Smooth muscle cell (in vitro differentiated cells): Measurements from ENCODE around the gene EXD3. TPM values are rescaled to one million over a fixed set of nuclear protein-coding genes. Genes with fewer than 3 reads are reported as not detected.
"Not testable (repeated sequence)": the region's sequence is repeated elsewhere in the genome, so short reads cannot be mapped to it uniquely, and the experiment has no call there.

Source experiments
- DNase-seq: peaks from one replicate; lab custom pipeline; 2025; ENCODE audit not compliant: unreplicated experiment; lab: John Stamatoyannopoulos, UW
- H2AFZ ChIP-seq: fragments of 200-600 bp; sonication (generic); 2 replicates; pipeline ENCODE4 v1.6.0; 2016; ENCODE audit warnings: antibody characterized with exemption, low read depth, mild to moderate bottlenecking
- H3F3A ChIP-seq: fragments of 200-600 bp; sonication (generic); 2 replicates; pipeline ENCODE4 v1.6.0; 2017; ENCODE audit warnings: antibody characterized with exemption, low read depth
- H3K27ac ChIP-seq: fragments of 200-600 bp; sonication (generic); 2 replicates; pipeline ENCODE4 v1.5.1; 2016; ENCODE audit warnings: low read depth, mild to moderate bottlenecking
- H3K27me3 ChIP-seq: fragments of 200-600 bp; sonication (generic); 2 replicates; pipeline ENCODE4 v1.6.1; 2016; ENCODE audit warnings: low read depth, mild to moderate bottlenecking
- H3K36me3 ChIP-seq: fragments of 200-600 bp; sonication (generic); 2 replicates; pipeline ENCODE4 v1.5.1; 2016; ENCODE audit warnings: low read depth
- H3K4me1 ChIP-seq: fragments of 200-600 bp; sonication (generic); 2 replicates; pipeline ENCODE4 v1.5.1; 2016; ENCODE audit warnings: low read depth
- H3K4me2 ChIP-seq: fragments of 200-600 bp; sonication (generic); 2 replicates; pipeline ENCODE4 v1.6.0; 2016; ENCODE audit warnings: mild to moderate bottlenecking
- H3K4me3 ChIP-seq: fragments of 200-600 bp; sonication (generic); 2 replicates; pipeline ENCODE4 v1.5.1; 2016; ENCODE audit warnings: mild to moderate bottlenecking
- H3K79me2 ChIP-seq: fragments of 200-600 bp; sonication (generic); 2 replicates; pipeline ENCODE4 v1.6.0; 2016; ENCODE audit warnings: low read depth, mild to moderate bottlenecking
- H3K9ac ChIP-seq: fragments of 200-600 bp; sonication (generic); 2 replicates; pipeline ENCODE4 v1.6.0; 2016; ENCODE audit warnings: low read depth
- H3K9me3 ChIP-seq: fragments of 200-600 bp; sonication (generic); replicated peaks from 2 replicates; pipeline ENCODE4 v1.5.1; 2016; ENCODE audit warnings: low read depth
- H4K20me1 ChIP-seq: fragments of 200-600 bp; sonication (generic); 2 replicates; pipeline ENCODE4 v1.6.0; 2016; ENCODE audit warnings: low read depth
- CTCF ChIP-seq: fragments of 200-600 bp; sonication (generic); IDR thresholded peaks from 2 replicates; pipeline ENCODE4 v1.5.1; 2017; ENCODE audit warnings: borderline replicate concordance, mild to moderate bottlenecking, antibody characterized with exemption; ENCODE audit not compliant: insufficient read depth, poor library complexity, severe bottlenecking
- WGBS: methylation state at CpG from one replicate; pipeline ENCODE4 v1.1.7; 2016; ENCODE audit warnings: low lambda C conversion rate; 5-methylcytosine and 5-hydroxymethylcytosine counted together
- polyA plus RNA-seq: library from polyadenylated mRNA; unstranded; fragments of >200 nt; fragmentation: Nextera tagmentation; extraction: Ambion mirVana; gene quantifications from 2 replicates; pipeline ENCODE4 v1.2.1, GENCODE V29; 2016
- total RNA-seq: library from RNA; depleted of rRNA; stranded (reverse); fragments of >200 nt; gene quantifications from 2 replicates; pipeline ENCODE4 v1.2.3, GENCODE V29; 2014

Gene EXD3
- total and polyA plus RNA-seq, 2 experiments from 2014 or later = 3.1 to 15.7 TPM

GRCh38 chr9:137348769-137349470, 74.0 kb downstream of the EXD3 start:
- 97% methylated on average over 20 of the region's 31 CpGs for WGBS
- no peak overlapping the region for H3K27ac ChIP-seq
- H3K4me2 ChIP-seq = no peak overlapping the region
- H3K79me2 ChIP-seq = no peaks in the 10 kb centered on the region
- H3K4me1 ChIP-seq = no peaks in the 10 kb centered on the region
- H3K9me3 ChIP-seq = peaks cover 6% of the 10 kb centered on the region
- H3F3A ChIP-seq = no peaks in the 10 kb centered on the region
- TF ChIP-seq CTCF = no peak
- no peak for DNase-seq
- no peak overlapping the region for H2AFZ ChIP-seq
- H3K36me3 ChIP-seq = peaks cover 4% of the 10 kb centered on the region
- H3K4me3 ChIP-seq = no peak overlapping the region
- no peak overlapping the region for H3K9ac ChIP-seq
- H3K27me3 ChIP-seq = no peaks in the 10 kb centered on the region
- H4K20me1 ChIP-seq = no peaks in the 10 kb centered on the region

GRCh38 chr9:137347928-137348327, 75.0 kb downstream of the EXD3 start:
- Histone ChIP-seq H2AFZ (no peak overlapping the region), H3K36me3 (peaks cover 4% of the 10 kb centered on the region), H3K79me2 (no peaks in the 10 kb centered on the region), H3K27me3 (no peaks in the 10 kb centered on the region), H3K9ac (no peak overlapping the region), H3K27ac (no peak overlapping the region), H4K20me1 (no peaks in the 10 kb centered on the region), H3K4me1 (no peaks in the 10 kb centered on the region), H3K4me3 (no peak overlapping the region), H3K4me2 (no peak overlapping the region), H3F3A (no peaks in the 10 kb centered on the region), H3K9me3 (peaks cover 6% of the 10 kb centered on the region)
- WGBS = 97% methylated on average over 13 of the region's 13 CpGs
- no peak for DNase-seq
- no peak for TF ChIP-seq CTCF

GRCh38 chr9:137342482-137342881, 80.5 kb downstream of the EXD3 start:
- H3K36me3 ChIP-seq = peaks cover 4% of the 10 kb centered on the region
- no peaks in the 10 kb centered on the region for H3K4me1 ChIP-seq
- no peaks in the 10 kb centered on the region for H4K20me1 ChIP-seq
- H3K79me2 ChIP-seq = no peaks in the 10 kb centered on the region
- no peak overlapping the region for H3K9ac ChIP-seq
- no peaks in the 10 kb centered on the region for H3K27me3 ChIP-seq
- H3F3A ChIP-seq = no peaks in the 10 kb centered on the region
- 81% methylated on average over 7 of the region's 7 CpGs for WGBS
- peaks cover 6% of the 10 kb centered on the region for H3K9me3 ChIP-seq
- no peak overlapping the region for H3K4me3 ChIP-seq
- no peak for TF ChIP-seq CTCF
- no peak overlapping the region for H3K27ac ChIP-seq
- no peak overlapping the region for H3K4me2 ChIP-seq
- DNase-seq = no peak
- no peak overlapping the region for H2AFZ ChIP-seq

- Histone ChIP-seq H3K9me3 (no peaks in the 10 kb centered on the region), H2AFZ (no peak overlapping the region), H3K27ac (no peak overlapping the region), H3K27me3 (no peaks in the 10 kb centered on the region), H3K4me1 (no peaks in the 10 kb centered on the region), H3K9ac (no peak overlapping the region), H3K36me3 (no peaks in the 10 kb centered on the region), H3K4me3 (no peak overlapping the region), H3F3A (no peaks in the 10 kb centered on the region), H3K4me2 (no peak overlapping the region), H4K20me1 (no peaks in the 10 kb centered on the region), H3K79me2 (no peaks in the 10 kb centered on the region)
- 72% methylated on average over 5 of the region's 6 CpGs for WGBS
- no peak for TF ChIP-seq CTCF
- DNase-seq = no peak
Measured at GRCh38 chr9:137341227-137341626, 81.7 kb downstream of the EXD3 start.

- WGBS = 90% methylated on average over 12 of the region's 12 CpGs
- not testable (repeated sequence) for H3K4me2 ChIP-seq, H3K4me3 ChIP-seq
Measured at GRCh38 chr9:137339908-137340462, 83.0 kb downstream of the EXD3 start.

More at GRCh38 chr9:137339908-137340462, 83.0 kb downstream of the EXD3 start:
- H3K4me1 ChIP-seq, H3K79me2 ChIP-seq, H2AFZ ChIP-seq, H3K9me3 ChIP-seq, H3K36me3 ChIP-seq, H4K20me1 ChIP-seq, H3K9ac ChIP-seq, H3F3A ChIP-seq, DNase-seq, H3K27me3 ChIP-seq, H3K27ac ChIP-seq: not testable (repeated sequence)
